Activated CD8-positive, alpha-beta T cell treated with anti-CD3 and anti-CD28 coated beads for 36 hours (primary cell): ENCODE measurements around the gene KIRREL3. TPM values are rescaled to one million over a fixed set of nuclear protein-coding genes. Genes with fewer than 3 reads are reported as not detected.

Experiments
- ATAC-seq: fragments of 200-7000 bp; cut with Tn5 transposase; one replicate; pipeline ENCODE4 v1.10.0; 2021; ENCODE audit warnings: mild to moderate bottlenecking, moderate library complexity
- CTCF ChIA-PET: fragments of 350-600 bp; sonication (Branson Sonifier 250); formaldehyde crosslinking; loops from one replicate; lab custom pipeline; 2021; ENCODE audit warnings: antibody characterized with exemption; lab: Charles Lee
- POLR2A ChIA-PET: fragments of 350-600 bp; sonication (Branson Sonifier 250); formaldehyde crosslinking; loops from one replicate; lab custom pipeline; 2021; ENCODE audit warnings: antibody characterized with exemption; lab: Charles Lee
- DNase-seq: peaks from one replicate; pipeline ENCODE4 v3.0.0-alpha.2; 2020
- H3K27ac Mint-ChIP-seq: one replicate; pipeline ENCODE4 v1.8.0; 2021; ENCODE audit warnings: mild to moderate bottlenecking, mixed read lengths
- H3K27me3 Mint-ChIP-seq: one replicate; pipeline ENCODE4 v1.8.0; 2021; ENCODE audit warnings: mixed read lengths
- H3K36me3 Mint-ChIP-seq: one replicate; pipeline ENCODE4 v1.8.0; 2021; ENCODE audit warnings: low read depth, mixed read lengths
- H3K4me1 Mint-ChIP-seq: one replicate; pipeline ENCODE4 v1.8.0; 2021; ENCODE audit warnings: low read depth, mixed read lengths
- H3K4me3 Mint-ChIP-seq: one replicate; pipeline ENCODE4 v1.8.0; 2021; ENCODE audit warnings: mild to moderate bottlenecking, moderate library complexity, mixed read lengths
- H3K9me3 Mint-ChIP-seq: one replicate; pipeline ENCODE4 v1.8.0; 2021; ENCODE audit warnings: mixed read lengths
- intact Hi-C: fragments of 100-400 bp; cut with micrococcal nuclease; formaldehyde crosslinking; loops from one replicate; pipeline ENCODE4 v1.10.0; 2022
- total RNA-seq, 2 experiments: library from RNA; stranded (reverse); gene quantifications; one replicate each; pipeline ENCODE4 v1.2.3, GENCODE V29; 2021
- TF ChIP-seq, protein P1 (sequence below): fragments of 200-600 bp; IDR thresholded peaks from one replicate; pipeline ENCODE4 v1.8.0; 2022; ENCODE audit warnings: antibody characterized with exemption, mild to moderate bottlenecking

Gene KIRREL3
- total RNA-seq, 2 experiments from 2014 or later: not detected

DNA sequence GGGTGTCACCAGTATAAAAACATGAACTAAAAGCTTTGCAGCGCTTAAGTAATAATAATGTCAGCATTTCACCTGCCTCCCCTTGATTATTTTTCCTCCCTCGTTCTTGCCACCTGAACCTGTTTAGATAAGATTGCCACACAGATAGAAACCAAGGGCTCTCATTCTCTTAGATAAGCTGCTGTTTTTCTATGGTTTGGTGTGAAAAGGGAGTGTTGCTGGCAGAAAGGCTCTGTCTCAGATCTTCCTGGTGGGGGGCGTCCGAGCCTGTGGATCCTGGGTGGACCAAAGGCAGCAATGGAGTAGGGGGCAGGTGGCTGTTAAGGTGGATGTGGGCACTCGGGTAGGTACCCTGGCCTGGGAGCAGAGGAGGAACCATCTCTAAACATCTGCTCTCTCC, 497.6 kb downstream of the KIRREL3 start:
- TF ChIP-seq, protein P1, sequence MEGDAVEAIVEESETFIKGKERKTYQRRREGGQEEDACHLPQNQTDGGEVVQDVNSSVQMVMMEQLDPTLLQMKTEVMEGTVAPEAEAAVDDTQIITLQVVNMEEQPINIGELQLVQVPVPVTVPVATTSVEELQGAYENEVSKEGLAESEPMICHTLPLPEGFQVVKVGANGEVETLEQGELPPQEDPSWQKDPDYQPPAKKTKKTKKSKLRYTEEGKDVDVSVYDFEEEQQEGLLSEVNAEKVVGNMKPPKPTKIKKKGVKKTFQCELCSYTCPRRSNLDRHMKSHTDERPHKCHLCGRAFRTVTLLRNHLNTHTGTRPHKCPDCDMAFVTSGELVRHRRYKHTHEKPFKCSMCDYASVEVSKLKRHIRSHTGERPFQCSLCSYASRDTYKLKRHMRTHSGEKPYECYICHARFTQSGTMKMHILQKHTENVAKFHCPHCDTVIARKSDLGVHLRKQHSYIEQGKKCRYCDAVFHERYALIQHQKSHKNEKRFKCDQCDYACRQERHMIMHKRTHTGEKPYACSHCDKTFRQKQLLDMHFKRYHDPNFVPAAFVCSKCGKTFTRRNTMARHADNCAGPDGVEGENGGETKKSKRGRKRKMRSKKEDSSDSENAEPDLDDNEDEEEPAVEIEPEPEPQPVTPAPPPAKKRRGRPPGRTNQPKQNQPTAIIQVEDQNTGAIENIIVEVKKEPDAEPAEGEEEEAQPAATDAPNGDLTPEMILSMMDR: no peak
- POLR2A ChIA-PET: no interaction called here
- DNase-seq (no peak), ATAC-seq (no peak)
- Mint-ChIP-seq H3K36me3 (no peaks in the 10 kb centered on the region), H3K27me3 (peaks cover 26% of the 10 kb centered on the region), H3K4me3 (no peak overlapping the region), H3K4me1 (no peaks in the 10 kb centered on the region), H3K9me3 (peaks cover 6% of the 10 kb centered on the region), H3K27ac (no peak overlapping the region)
- intact Hi-C loops: no loop called here
- CTCF ChIA-PET: interaction anchor here (4.0 kb wide), 1 partner anchor 22 kb away, joined by 16 read pairs; no protein-coding TSS in a partner anchor

DNA sequence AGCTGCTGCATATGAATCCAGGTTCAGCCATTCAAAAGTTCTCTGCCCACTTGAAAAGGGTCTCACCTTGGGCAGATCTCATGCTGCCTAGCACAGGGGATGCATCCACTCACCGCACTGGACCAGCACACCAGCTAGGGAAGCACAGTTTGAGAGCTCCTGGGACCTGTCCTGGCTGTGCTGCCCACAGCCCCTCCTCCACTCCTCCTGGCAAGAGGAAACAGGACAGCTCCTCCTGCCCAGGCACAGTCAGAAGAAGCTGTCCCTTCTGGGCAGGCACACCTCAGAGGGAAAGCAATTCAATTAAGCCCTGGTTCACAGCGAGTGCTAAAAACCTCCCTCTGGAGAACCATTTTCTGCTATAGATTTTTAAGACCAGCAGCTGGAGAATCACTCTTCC, 498.4 kb downstream of the KIRREL3 start:
- no peak overlapping the region for H3K4me3 Mint-ChIP-seq
- CTCF ChIA-PET: interaction anchor here (4.0 kb wide), 1 partner anchor 21 kb away, joined by 16 read pairs; no protein-coding TSS in a partner anchor

DNA sequence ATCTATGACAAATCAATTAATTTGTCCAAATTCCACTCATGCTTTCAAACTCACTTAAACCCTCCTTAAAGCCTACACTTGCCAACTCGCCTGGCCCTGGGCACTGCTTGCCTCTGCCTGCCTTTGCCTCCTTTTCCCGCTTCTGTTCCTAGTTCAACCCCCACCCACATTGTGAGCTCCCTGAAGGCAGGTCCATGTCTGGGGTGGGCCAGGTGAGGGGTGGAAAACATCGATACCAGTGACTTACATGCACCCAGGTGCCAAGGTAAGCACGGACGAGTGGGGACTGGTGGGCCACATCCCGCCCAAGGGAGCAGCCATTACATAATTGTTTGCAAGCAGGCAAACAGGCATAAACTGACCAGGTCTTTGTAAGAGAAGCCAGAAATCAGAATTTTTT, 498.9 kb downstream of the KIRREL3 start:
- CTCF ChIA-PET: interaction anchor here (4.0 kb wide), 1 partner anchor 21 kb away, joined by 16 read pairs; no protein-coding TSS in a partner anchor

More for the DNA sequence above, 498.4 kb downstream of the KIRREL3 start:
- DNase-seq: no peak
- TF ChIP-seq, protein P1: no peak
- no peak for ATAC-seq
- intact Hi-C loops: no loop called here
- Mint-ChIP-seq H3K4me1 (no peaks in the 10 kb centered on the region), H3K36me3 (no peaks in the 10 kb centered on the region), H3K27me3 (peaks cover 26% of the 10 kb centered on the region), H3K27ac (no peak overlapping the region), H3K9me3 (peaks cover 6% of the 10 kb centered on the region)
- POLR2A ChIA-PET: no interaction called here

DNA sequence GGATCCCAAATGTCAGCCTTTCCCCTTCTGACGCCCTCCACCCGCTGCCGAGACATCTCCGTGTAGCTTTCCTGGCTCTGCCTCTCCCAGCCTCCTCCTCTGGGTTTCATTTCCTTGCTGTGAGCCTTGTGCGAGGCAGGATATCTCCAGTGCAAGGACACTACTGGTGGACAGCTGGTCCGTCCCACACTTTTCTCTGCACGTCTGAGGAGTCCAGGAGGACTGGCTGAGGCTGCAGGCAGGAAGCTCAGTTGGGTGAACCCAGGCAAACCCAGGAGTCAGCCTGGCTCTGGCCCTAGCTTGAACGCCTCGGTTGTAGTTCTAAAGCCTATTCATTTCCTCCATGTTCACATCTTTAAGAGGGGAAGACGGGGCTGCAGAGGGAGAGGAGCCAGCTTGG, 499.6 kb downstream of the KIRREL3 start:
- no peaks in the 10 kb centered on the region for H3K4me1 Mint-ChIP-seq
- ChIA-PET POLR2A (no interaction called here), CTCF (interaction anchor here (4.0 kb wide), 1 partner anchor 20 kb away, joined by 16 read pairs; no protein-coding TSS in a partner anchor)
- H3K27me3 Mint-ChIP-seq: peaks cover 26% of the 10 kb centered on the region
- H3K27ac Mint-ChIP-seq: no peak overlapping the region
- no peaks in the 10 kb centered on the region for H3K36me3 Mint-ChIP-seq
- DNase-seq (no peak), ATAC-seq (no peak)
- H3K9me3 Mint-ChIP-seq: peaks cover 4% of the 10 kb centered on the region
- intact Hi-C loops: no loop called here
- H3K4me3 Mint-ChIP-seq: no peak overlapping the region
- TF ChIP-seq, protein P1: no peak

More for the DNA sequence above, 498.9 kb downstream of the KIRREL3 start:
- Mint-ChIP-seq H3K4me3 (no peak overlapping the region), H3K9me3 (peaks cover 4% of the 10 kb centered on the region), H3K27ac (no peak overlapping the region), H3K27me3 (peaks cover 26% of the 10 kb centered on the region), H3K36me3 (no peaks in the 10 kb centered on the region), H3K4me1 (no peaks in the 10 kb centered on the region)
- DNase-seq (no peak), ATAC-seq (no peak)
- intact Hi-C loops: no loop called here
- POLR2A ChIA-PET: no interaction called here
- TF ChIP-seq, protein P1: no peak

DNA sequence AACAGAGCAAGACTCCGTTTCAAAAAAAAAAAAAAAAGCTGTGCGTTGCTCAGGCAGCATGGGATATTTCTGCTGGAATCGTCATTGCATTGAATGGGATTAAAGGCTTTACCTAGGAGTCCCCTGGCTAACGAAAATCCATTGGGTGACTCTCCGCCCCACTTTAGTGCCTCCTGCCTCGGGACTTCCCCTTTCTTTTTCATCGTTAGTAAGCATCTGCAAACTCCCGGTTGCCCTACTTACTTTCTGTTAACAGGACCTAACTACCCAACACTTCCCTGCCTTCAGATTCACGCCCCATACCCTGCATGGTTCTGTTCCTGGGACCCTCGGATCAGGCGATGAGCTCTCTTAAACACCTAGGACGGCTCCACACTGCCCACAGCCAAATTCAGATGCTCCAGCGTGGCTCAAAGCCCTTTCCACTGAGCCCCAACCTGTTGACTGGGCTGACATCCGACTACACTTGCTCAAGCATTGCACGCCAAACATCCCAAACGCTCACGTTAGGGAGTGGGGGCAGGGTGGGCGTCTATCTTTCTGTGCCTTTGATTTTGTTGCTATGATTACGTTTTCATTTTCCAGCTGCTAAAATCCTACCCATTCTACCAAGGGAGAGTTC, 501.3 kb downstream of the KIRREL3 start:
- Mint-ChIP-seq H3K4me3 (no peak overlapping the region), H3K36me3 (no peaks in the 10 kb centered on the region), H3K27ac (no peak overlapping the region), H3K27me3 (peaks cover 22% of the 10 kb centered on the region), H3K9me3 (peaks cover under 1% of the 10 kb centered on the region), H3K4me1 (no peaks in the 10 kb centered on the region)
- TF ChIP-seq, protein P1: no peak
- ChIA-PET POLR2A (interaction anchor here (0.7 kb wide), 1 partner anchor 19 kb away, joined by 3 read pairs; no protein-coding TSS in a partner anchor), CTCF (interaction anchor here (1.1 kb wide), 1 partner anchor 58 kb away, joined by 3 read pairs; no protein-coding TSS in a partner anchor)
- no peak for DNase-seq
- ATAC-seq: no peak
- intact Hi-C loops: no loop called here
